Stimulated activated CD8-positive, alpha-beta memory T cell treated with anti-CD3 and anti-CD28 coated beads, Interleukin-15, amount 100 ng/mL, for 48 hours (primary cell): ENCODE data around the gene WASF3.
"Not testable (repeated sequence)": the region's sequence is repeated elsewhere in the genome, so short reads cannot be mapped to it uniquely, and the experiment has no call there.

Experiments
- DNase-seq, 2 donors: peaks; one replicate each; pipeline ENCODE4 v3.0.0-alpha.2; 2020; ENCODE audit warnings: low read depth in 2 of 2

WASF3 gene

DNA sequence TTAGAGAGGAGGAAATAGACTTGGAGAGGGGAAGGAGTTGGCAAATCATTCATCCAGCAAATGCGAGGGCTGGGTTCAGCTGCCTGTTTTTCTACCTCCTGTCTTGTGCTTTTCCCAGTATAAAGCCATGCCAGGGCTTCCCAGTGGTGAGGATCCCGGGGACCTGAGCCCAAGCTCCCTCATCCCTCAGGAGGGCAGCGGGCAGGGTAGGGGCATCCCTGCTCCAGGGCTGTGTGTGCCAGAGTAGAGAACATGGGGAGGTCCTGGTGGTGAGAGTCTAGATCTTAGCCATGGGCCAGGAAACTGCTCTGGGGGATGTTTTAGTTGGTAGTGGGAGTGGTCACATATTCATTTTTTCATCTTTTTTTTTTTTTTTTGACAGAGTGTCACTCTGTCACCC, 159.5 kb downstream of the WASF3 start:
- DNase-seq = no peak

GRCh38 chr13:26718146-26718545, 160.7 kb downstream of the WASF3 start:
- no peak for DNase-seq

GRCh38 chr13:26718872-26719271, 161.4 kb downstream of the WASF3 start:
- no peak for DNase-seq

DNA sequence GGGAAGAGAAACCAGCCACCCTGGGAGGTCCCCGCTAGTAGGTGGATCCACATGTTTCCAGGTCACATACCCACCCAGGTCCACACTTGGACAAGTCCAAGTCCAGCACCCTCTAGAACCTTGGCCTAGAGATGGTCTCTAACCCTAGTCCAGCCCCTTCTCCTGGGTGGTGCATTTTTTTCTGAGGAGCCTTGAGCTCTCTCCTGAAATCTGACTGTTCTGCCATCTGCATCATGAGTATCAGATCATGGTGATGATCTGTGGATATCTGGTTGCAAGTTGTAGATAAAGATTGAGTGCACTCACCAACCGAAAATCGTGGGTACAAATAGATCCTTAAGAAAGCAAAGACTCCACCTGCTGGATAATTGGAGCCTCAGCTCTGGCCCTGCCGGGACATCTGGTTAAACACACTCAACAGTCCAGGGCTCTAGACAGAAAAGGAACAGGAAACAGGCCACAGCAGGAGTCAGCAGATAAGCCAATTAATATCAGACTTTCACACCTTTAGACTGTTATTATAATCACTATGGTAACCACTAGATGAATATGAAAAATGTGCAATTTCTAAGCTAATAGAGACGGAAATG, 162.0 kb downstream of the WASF3 start:
- DNase-seq = no peak

- DNase-seq = peak in 1 of 2 donors; percentile 26
These were observed 164.0 kb downstream of the WASF3 start for GRCh38 chr13:26721251-26722121.

DNA sequence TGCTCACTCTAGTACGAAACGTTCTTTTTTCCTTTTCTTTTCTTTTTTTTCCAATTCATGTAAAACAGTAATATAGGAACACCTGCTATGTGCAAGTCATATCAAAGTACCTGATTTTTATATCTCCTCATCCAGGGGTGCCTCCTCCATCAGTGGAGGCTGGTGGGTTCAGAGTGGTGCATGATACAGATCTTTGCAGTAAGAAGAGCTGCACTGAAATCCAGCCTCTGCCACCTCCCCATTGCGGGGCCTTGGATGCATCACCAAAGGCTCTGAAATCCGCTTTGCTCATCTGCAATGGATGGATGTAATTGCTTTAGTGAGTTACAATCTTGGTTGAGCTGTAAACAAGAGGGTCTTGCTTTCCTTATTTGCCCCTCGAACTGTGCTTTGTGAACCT, 164.8 kb downstream of the WASF3 start:
- DNase-seq = no peak

- not testable (repeated sequence) for DNase-seq
These were observed 166.1 kb downstream of the WASF3 start for GRCh38 chr13:26723620-26724019.

GRCh38 chr13:26726684-26727083, 169.2 kb downstream of the WASF3 start:
- no peak for DNase-seq

- no peak for DNase-seq
These were observed 169.6 kb downstream of the WASF3 start for GRCh38 chr13:26727122-26727521.

DNA sequence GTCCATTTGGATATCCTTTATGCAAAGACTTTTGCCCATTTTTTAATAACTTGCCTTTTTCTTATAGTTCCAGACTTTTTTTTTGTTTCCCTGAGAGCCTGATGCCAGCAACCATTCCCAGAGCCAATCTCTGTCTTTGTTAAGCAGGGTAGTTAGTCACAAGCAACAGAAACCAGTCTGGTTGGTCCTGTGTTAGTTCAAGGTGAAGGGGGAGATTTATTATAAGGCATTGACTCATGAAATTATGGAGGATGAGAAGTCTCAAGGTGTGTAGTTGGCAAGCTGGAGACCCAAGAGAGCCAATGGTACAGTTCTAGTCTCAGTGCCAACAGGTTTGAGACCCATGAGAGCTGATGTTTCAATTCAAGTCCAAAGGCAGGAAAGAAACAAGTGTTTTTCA, 170.2 kb downstream of the WASF3 start:
- no peak for DNase-seq

DNA sequence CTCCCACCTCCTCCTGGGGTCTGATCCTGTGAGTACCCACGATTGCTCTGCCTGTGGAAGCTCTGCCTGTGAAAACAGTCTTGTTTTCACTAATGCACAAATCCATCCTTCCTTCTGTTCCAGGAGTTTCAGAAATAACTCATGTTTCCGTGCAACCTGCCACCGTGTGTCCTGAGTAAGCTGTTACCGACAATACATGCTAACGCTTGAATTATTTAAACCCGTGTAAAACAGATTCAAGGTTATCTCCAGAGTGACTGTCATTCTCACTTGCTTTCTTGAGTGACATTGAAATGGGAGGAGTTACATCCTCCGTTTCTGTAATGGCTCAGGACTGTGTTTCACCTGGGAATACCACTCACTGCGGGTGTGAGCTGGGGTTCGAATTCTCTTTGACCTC, 178.2 kb downstream of the WASF3 start:
- DNase-seq = no peak
